Measurements from ENCODE around the gene CFTR.

Gene CFTR

DNA sequence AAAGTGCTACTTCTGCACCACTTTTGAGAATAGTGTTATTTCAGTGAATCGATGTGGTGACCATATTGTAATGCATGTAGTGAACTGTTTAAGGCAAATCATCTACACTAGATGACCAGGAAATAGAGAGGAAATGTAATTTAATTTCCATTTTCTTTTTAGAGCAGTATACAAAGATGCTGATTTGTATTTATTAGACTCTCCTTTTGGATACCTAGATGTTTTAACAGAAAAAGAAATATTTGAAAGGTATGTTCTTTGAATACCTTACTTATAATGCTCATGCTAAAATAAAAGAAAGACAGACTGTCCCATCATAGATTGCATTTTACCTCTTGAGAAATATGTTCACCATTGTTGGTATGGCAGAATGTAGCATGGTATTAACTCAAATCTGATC is 110.4 kb downstream of the CFTR start:
- no peak for DNase-seq (ENCODE audit: low spot score)

DNA sequence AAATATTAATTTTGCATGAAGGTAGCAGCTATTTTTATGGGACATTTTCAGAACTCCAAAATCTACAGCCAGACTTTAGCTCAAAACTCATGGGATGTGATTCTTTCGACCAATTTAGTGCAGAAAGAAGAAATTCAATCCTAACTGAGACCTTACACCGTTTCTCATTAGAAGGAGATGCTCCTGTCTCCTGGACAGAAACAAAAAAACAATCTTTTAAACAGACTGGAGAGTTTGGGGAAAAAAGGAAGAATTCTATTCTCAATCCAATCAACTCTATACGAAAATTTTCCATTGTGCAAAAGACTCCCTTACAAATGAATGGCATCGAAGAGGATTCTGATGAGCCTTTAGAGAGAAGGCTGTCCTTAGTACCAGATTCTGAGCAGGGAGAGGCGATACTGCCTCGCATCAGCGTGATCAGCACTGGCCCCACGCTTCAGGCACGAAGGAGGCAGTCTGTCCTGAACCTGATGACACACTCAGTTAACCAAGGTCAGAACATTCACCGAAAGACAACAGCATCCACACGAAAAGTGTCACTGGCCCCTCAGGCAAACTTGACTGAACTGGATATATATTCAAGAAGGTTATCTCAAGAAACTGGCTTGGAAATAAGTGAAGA is 112.3 kb downstream of the CFTR start:
- no peak for DNase-seq (ENCODE audit: low spot score)

DNA sequence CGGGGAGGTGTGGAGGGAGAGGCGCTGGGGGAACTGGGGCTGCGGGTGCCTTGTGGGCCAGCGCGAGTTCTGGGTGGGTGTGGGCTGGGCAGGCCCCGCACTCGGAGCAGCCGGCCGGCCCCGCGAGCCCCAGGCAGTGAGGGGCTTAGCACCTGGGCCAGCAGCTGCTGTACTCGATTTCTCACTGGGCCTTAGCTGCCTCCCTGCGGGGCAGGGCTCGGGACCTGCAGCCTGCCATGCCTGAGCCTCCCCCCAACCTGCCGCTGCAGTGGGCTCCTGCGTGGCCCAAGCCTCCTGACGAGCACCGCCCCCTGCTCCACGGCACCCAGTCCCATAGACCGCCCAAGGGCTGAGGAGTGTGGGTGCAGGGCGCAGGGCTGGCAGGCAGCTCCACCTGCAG is 116.3 kb downstream of the CFTR start:
- DNase-seq (ENCODE audit: low spot score) = no peak

DNA sequence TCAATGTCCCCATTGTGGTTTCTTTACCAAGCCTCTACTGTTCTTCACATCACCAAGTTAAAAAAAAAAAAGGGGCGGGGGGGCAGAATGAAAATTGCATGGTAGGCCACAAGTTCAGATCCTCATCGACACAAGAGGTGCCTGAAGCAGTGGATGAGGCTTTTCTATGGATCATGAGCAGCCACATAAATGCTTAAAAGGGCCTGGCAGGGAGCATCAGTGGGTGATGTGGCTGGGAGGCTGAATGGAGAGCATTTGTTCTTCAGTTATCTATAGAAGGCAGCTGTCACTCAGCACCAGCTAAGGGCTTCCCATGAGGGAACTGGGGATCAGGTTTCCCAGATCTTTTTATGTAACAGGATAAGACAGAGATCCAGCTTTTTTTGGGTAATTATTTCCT is 117.9 kb downstream of the CFTR start:
- no peak for DNase-seq (ENCODE audit: low spot score)

DNA sequence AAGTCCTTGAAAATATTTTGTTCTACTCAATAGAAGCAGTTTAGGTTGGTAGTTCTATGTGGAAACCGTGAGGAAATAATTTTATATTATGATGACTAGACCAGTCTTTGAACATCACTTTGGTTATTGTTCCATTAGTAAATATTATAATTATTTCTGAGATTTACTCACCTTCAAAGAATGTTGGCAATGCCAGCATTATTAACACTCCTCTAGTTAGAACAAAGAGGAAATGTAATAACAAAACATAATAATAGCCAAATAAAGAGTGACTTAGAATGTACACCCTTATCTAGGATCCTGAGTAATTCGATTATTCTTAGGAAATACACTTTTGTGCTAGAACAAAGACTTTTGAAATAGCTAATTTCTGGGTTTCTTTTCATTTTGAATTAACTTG is 121.1 kb downstream of the CFTR start:
- DNase-seq (ENCODE audit: low spot score) = no peak

DNA sequence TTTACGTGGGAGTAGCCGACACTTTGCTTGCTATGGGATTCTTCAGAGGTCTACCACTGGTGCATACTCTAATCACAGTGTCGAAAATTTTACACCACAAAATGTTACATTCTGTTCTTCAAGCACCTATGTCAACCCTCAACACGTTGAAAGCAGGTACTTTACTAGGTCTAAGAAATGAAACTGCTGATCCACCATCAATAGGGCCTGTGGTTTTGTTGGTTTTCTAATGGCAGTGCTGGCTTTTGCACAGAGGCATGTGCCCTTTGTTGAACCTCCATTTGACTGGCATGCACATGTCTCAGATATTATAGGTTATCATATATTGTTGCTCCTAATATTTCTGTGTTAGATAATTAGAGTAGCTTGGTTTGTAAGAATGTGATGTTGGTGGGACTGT is 123.8 kb downstream of the CFTR start:
- no peak for DNase-seq (ENCODE audit: low spot score)

DNA sequence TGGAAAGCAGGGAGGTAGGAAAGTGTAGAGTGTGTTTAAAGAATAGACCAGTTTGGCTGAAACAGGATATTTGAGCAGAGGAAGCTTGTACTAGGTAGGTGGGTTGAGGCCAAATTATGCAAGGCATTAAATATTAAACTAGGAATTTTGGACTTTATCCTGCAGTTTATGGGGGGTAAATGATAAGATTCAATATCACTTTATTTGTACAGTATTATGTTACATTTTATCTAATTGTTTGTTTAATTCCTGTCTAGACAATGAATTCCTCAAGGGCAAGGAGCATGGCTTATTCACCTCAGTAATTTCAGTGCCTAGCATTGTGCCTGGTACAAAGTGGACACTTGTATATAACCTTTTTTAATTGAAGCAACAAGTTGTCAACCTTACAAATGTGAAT is 125.9 kb downstream of the CFTR start:
- no peak for DNase-seq (ENCODE audit: low spot score)

- DNase-seq (ENCODE audit: low spot score) = no peak
Measured at GRCh38 chr7:117606132-117606531, 126.3 kb downstream of the CFTR start.

GRCh38 chr7:117610396-117610795 is 130.6 kb downstream of the CFTR start:
- DNase-seq (ENCODE audit: low spot score) = no peak

GRCh38 chr7:117612637-117613036 is 132.8 kb downstream of the CFTR start:
- no peak for DNase-seq (ENCODE audit: low spot score)

DNA sequence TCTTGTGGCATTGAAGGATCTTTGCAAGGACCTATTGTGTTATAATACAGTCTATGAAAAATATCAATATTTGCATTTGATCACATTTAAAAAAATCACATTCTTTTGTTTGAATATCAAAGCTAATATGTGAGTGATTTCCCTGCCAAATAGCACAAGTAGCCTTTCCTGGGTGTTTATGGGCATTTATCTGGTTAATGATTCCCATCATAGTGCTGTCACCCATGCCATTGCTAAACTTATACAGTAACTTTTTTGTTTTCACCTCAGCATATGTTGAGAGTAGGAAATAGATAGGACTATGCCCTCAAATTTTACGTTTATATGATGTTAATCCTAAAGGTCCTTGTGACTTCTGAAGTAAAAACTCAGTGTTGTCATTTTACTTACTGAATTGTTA is 136.9 kb downstream of the CFTR start:
- DNase-seq (ENCODE audit: low spot score) = no peak

- DNase-seq (ENCODE audit: low spot score) = no peak
Measured at GRCh38 chr7:117619681-117620080, 139.9 kb downstream of the CFTR start.

- no peak for DNase-seq (ENCODE audit: low spot score)
Measured at GRCh38 chr7:117621075-117621618, 141.3 kb downstream of the CFTR start.

- peak; percentile 74 for DNase-seq (ENCODE audit: low spot score)
Measured at GRCh38 chr7:117623606-117624005, 143.8 kb downstream of the CFTR start.

DNA sequence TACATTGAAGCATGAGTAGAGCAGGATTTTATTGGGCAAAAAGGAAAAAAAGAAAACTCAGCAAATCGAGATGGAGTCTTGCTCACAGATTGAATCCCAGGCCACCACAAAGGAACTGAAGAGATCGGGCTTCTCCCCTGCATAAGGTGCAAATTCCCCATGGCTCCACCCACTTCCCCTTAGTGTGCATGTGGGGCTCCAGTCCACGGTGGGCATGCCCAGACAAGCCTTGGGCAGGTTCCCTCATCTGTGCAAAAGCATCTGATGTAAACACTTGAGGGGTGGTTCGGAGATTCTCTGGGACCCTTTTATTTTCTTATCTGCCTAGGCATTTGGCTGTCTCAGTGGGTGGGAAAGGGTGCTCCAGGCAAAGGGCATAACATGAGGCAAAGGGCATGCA is 150.7 kb downstream of the CFTR start:
- DNase-seq (ENCODE audit: low spot score) = no peak

DNA sequence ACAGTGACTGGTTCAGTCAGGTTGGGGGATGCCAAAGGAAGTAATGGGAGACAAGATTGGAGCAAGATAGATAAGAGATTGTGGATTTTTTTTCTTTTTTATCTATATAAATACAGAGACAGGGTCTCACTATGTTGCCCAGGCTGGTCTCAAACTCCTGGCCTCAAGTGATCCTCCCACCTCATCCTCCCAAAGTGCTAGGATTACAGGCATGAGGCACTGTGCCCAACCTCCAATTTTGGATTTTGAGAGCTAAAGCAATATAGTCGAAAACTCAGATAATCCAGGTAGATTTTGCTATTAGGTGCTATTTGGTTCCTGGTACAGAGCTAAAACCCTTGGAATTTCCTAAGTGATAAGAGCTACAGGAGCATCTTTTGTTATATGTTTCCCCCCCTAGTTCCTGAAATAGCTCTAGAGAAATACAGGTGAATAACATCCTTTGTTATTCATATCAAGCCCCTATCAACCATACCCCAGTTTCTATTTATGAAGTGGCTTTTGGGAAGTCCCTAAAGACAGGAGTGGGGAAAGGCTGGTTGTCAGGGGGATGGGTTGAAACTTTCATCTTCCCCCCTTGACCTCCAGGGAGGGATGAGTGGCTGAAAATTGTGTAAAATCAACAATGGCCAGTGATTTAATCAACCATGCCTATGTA is 151.2 kb downstream of the CFTR start:
- DNase-seq (ENCODE audit: low spot score) = no peak

DNA sequence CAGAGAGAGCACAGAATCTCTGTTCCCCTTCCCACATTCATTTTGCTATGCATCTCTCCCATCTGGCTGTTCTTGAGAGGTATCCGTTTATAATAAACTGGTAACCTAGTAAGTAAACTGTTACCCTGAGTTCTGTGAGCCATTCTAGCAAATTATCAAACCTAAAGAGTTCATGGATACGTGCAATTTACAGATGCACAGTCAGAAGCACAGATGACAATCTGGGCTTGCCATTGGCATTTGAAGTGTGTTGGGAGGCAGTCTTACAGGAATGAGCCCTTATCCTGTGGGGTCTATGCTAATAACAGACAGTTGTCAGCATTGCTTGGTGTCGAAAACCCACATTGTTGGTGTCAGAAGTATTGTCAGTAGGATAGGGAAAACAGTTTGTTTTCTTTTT is 151.8 kb downstream of the CFTR start:
- DNase-seq (ENCODE audit: low spot score) = no peak

DNA sequence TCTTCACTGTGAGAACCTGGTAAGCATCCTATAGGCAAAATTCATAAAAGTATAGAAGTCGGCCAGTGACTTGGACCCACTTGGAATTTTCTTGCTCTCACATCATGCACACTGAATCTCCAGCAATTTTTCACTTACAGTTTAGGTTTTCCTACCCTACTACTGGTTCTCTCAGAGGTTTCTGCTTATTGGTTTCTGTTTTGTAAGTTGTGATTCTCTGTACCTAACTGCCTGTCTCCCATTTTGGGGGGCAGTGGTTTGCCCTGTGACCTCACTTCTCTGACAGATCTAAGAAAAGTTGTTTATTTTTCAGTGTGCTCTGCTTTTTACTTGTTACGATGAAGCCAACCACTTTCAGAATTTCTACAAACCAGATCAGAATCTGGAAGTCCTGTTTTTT is 158.1 kb downstream of the CFTR start:
- no peak for DNase-seq (ENCODE audit: low spot score)

DNA sequence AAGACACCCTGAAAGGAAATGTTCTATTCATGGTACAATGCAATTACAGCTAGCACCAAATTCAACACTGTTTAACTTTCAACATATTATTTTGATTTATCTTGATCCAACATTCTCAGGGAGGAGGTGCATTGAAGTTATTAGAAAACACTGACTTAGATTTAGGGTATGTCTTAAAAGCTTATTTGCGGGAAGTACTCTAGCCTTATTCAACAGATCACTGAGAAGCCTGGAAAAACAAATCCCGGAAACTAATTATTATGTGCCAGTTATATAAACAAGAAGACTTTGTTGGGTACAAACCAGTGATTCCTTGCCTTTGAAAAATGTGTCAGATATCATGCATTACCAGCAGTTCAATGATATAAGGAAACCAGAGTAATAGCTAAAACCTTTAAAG is 160.1 kb downstream of the CFTR start:
- no peak for DNase-seq (ENCODE audit: low spot score)

DNA sequence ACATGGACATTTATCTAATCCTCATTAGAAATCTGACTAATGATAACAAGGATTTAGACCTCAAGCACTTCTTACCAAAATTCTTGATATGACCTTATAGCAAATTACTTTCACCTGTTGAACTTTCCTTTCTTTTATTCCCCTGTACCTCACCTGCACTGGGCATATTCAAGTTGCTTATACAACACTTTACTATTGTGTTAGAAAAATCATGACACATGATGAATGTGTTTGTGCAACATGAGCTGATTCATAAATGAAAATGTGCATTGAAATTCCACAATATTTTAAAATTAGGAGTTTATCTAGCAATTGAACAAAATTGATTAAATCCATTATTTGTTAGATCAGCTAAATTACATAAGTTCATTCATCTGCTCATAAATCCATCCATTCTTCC is 160.6 kb downstream of the CFTR start:
- no peak for DNase-seq (ENCODE audit: low spot score)

DNA sequence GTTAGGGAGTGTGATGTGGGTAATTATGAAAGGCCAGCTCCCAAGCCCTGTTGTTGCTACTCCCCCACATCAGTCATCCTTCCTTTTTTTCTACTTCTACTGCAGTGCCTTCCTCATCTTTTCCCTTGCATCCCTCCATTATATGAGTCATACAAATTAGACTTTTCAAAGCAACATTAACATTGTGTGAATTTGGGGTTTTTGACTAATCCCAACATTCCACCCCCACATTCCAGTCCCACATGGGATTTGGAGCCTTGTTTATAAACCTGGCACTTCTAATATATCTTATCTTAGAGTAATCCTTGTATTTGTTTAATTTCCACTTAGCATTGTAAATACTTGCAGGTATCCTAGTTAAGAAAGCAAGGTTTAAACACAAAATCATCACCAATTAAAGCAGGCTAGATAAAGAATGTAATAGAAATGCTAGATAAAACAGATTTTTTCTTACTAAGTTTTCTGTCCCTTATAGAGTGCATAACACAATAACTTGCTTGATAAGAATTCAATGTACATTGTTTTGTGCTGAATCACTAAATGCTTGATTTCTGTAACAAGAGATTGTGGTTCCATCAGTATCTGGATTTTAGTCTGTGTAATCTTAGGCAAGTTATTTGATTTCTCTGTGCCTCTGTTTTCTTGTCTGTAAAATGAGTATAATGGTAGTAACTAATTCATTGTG is 165.8 kb downstream of the CFTR start:
- no peak for DNase-seq (ENCODE audit: low spot score)

DNA sequence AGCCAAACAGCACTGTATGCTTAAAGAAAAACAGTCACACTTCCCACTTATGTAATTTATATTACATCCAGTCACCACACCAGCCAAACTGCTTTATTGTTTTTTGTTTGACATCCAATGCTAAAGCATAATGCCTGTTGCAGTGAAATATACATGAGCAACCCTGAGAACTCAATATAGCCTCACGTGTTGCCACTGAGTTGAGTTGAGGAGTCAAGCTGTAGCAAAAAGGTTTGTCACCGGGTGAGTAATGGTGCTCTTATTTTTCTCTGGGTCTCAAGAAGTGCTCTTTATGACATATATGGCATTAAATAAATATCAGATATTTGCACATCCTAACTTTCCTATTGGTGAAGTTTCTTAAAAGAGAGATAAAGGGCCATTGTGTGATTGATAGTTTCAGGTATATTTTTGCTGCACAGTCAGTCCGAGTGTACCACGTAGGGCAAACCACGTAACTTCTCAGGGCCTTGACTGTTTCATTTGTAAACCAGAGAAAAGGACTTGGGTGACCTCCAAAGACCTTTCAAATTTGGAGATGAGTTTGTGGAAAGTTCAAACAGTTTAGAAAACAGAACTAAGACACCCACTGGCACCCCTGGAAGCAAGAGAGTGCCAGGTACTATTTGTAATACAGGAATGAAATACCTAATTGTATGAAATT is 168.5 kb downstream of the CFTR start:
- no peak for DNase-seq (ENCODE audit: low spot score)
